SU-DHL-6 (cell line): ENCODE data around the gene PRRC1.
"Not testable (repeated sequence)": the region's sequence is repeated elsewhere in the genome, so short reads cannot be mapped to it uniquely, and the experiment has no call there.

ENCODE experiments used
- H2AFZ ChIP-seq: fragments of 200-600 bp; sonication (generic); 2 replicates; pipeline ENCODE4 v1.6.1; 2014; ENCODE audit warnings: low read depth, mild to moderate bottlenecking, moderate library complexity, mixed read lengths, antibody characterized with exemption, low read length; ENCODE audit not compliant: severe bottlenecking
- H3F3A ChIP-seq: fragments of 200-600 bp; shearing (Covaris generic); 2 replicates; pipeline ENCODE4 v1.6.0; 2016; ENCODE audit warnings: antibody characterized with exemption, mild to moderate bottlenecking; ENCODE audit not compliant: insufficient read depth
- H3K27ac ChIP-seq: fragments of 200-600 bp; sonication (generic); 2 replicates; pipeline ENCODE4 v1.5.1; 2016; ENCODE audit warnings: low read depth, mild to moderate bottlenecking, low read length, moderate library complexity, mixed read lengths
- H3K27me3 ChIP-seq: fragments of 200-600 bp; sonication (generic), shearing (Covaris generic); 2 replicates; pipeline ENCODE4 v1.6.0; 2014; ENCODE audit warnings: mild to moderate bottlenecking, low read length
- H3K36me3 ChIP-seq: fragments of 200-600 bp; sonication (generic); 2 replicates; pipeline ENCODE4 v1.6.1; 2014; ENCODE audit warnings: mild to moderate bottlenecking, low read length, mixed read lengths
- H3K4me2 ChIP-seq: fragments of 300-600, 200-600 bp; shearing (Covaris generic), sonication (generic); 2 replicates; pipeline ENCODE4 v1.6.0; 2014; ENCODE audit warnings: low read length, low read depth, mild to moderate bottlenecking; ENCODE audit not compliant: poor library complexity, severe bottlenecking
- H3K4me3 ChIP-seq: fragments of 200-600 bp; sonication (generic); 2 replicates; pipeline ENCODE4 v1.5.1; 2014; ENCODE audit warnings: antibody characterized with exemption, low read length, mild to moderate bottlenecking, mixed read lengths; ENCODE audit not compliant: insufficient read depth, poor library complexity, severe bottlenecking
- H3K79me2 ChIP-seq: fragments of 200-600 bp; sonication (generic); 2 replicates; pipeline ENCODE4 v1.6.1; 2014; ENCODE audit warnings: mild to moderate bottlenecking, low read length, moderate library complexity; ENCODE audit not compliant: insufficient read depth
- H3K9ac ChIP-seq: fragments of 200-600 bp; sonication (generic); 2 replicates; pipeline ENCODE4 v1.7.0; 2014; ENCODE audit warnings: mild to moderate bottlenecking, low read length
- H3K9me2 ChIP-seq: fragments of 200-600 bp; sonication (generic); replicated peaks from 2 replicates; pipeline ENCODE4 v1.6.1; 2014; ENCODE audit warnings: low read length; ENCODE audit not compliant: insufficient read depth
- H3K9me3 ChIP-seq: fragments of 200-600 bp; sonication (generic); 2 replicates; pipeline ENCODE4 v1.6.1; 2014; ENCODE audit warnings: low read length, mixed read lengths; ENCODE audit not compliant: insufficient read depth
- H4K20me1 ChIP-seq: fragments of 200-600 bp; sonication (generic); 2 replicates; pipeline ENCODE4 v1.6.1; 2014; ENCODE audit warnings: low read depth, mild to moderate bottlenecking, antibody characterized with exemption, low read length, moderate library complexity, mixed read lengths
- EZH2phosphoT487 ChIP-seq: fragments of 200-600 bp; sonication (generic), shearing (Covaris generic); conservative IDR thresholded peaks from 2 replicates; pipeline ENCODE4 v1.6.1; 2018; ENCODE audit warnings: mild to moderate bottlenecking, antibody characterized with exemption, low read length, moderate library complexity, mixed read lengths
- TF ChIP-seq, protein P1 (sequence below): fragments of 200-600 bp; sonication (generic); IDR thresholded peaks from one replicate; pipeline ENCODE4 v1.5.1; 2017; ENCODE audit warnings: antibody characterized with exemption, mild to moderate bottlenecking, low read length, moderate library complexity; ENCODE audit not compliant: insufficient read depth, poor library complexity, severe bottlenecking

Gene PRRC1

DNA sequence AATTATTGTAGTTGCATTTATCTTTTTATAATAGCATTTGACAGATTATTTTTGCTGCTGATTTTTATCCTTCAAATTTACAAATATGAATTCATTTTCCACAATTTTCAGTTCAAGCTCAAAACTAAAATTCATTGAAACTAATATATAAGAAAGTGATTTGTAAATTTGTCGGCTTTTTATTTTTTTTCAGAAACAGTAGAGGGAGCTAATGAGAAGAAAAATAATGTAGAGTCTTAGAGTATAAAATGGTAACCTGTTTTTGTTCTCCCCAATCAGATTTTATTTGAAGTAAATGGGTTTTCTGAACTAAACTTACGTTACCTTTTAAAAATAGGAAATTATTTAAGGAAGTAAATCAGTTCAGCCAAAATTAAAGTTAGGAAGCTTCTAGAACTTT is 19.2 kb downstream of the PRRC1 start:
- H2AFZ ChIP-seq: no peak overlapping the region
- no peak overlapping the region for H3K9ac ChIP-seq
- H3K4me3 ChIP-seq: no peak overlapping the region
- no peaks in the 10 kb centered on the region for H3K9me3 ChIP-seq
- H3K36me3 ChIP-seq: peaks cover 68% of the 10 kb centered on the region
- TF ChIP-seq EZH2phosphoT487: no peak
- TF ChIP-seq, protein P1, sequence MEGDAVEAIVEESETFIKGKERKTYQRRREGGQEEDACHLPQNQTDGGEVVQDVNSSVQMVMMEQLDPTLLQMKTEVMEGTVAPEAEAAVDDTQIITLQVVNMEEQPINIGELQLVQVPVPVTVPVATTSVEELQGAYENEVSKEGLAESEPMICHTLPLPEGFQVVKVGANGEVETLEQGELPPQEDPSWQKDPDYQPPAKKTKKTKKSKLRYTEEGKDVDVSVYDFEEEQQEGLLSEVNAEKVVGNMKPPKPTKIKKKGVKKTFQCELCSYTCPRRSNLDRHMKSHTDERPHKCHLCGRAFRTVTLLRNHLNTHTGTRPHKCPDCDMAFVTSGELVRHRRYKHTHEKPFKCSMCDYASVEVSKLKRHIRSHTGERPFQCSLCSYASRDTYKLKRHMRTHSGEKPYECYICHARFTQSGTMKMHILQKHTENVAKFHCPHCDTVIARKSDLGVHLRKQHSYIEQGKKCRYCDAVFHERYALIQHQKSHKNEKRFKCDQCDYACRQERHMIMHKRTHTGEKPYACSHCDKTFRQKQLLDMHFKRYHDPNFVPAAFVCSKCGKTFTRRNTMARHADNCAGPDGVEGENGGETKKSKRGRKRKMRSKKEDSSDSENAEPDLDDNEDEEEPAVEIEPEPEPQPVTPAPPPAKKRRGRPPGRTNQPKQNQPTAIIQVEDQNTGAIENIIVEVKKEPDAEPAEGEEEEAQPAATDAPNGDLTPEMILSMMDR: peak; percentile 46
- H3K27me3 ChIP-seq: no peaks in the 10 kb centered on the region
- H3F3A ChIP-seq: peaks cover 3% of the 10 kb centered on the region; the same call in 1 of the 2 replicates
- no peaks in the 10 kb centered on the region for H4K20me1 ChIP-seq
- H3K9me2 ChIP-seq: no peaks in the 10 kb centered on the region
- no peak overlapping the region for H3K4me2 ChIP-seq
- no peaks in the 10 kb centered on the region for H3K79me2 ChIP-seq
- no peak overlapping the region for H3K27ac ChIP-seq

- not testable (repeated sequence) for H3K27me3 ChIP-seq, H3K27ac ChIP-seq, H3K9me3 ChIP-seq, H3F3A ChIP-seq, H3K4me2 ChIP-seq, H3K9me2 ChIP-seq, H3K4me3 ChIP-seq, H2AFZ ChIP-seq, H3K79me2 ChIP-seq, H4K20me1 ChIP-seq, H3K9ac ChIP-seq
- peaks cover 45% of the 10 kb centered on the region for H3K36me3 ChIP-seq
Observed at GRCh38 chr5:127540553-127540952, 23.1 kb downstream of the PRRC1 start.

DNA sequence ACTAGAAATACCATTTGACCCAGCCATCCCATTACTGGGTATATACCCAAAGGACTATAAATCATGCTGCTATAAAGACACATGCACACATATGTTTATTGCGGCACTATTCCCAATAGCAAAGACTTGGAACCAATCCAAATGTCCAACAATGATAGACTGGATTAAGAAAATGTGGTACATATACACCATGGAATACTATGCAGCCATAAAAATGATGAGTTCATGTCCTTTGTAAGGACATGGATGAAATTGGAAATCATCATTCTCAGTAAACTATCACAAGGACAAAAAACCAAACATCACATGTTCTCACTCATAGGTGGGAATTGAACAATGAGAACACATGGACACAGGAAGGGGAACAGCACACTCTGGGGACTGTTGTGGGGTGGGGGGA is 27.8 kb downstream of the PRRC1 start:
- not testable (repeated sequence) for H3K79me2 ChIP-seq, H3F3A ChIP-seq

GRCh38 chr5:127549551-127549950 is 32.1 kb downstream of the PRRC1 start:
- Histone ChIP-seq H3K27ac (no peak overlapping the region), H3K36me3 (peaks cover 27% of the 10 kb centered on the region), H3K9me3 (no peaks in the 10 kb centered on the region), H3K4me3 (no peak overlapping the region), H3F3A (no peaks in the 10 kb centered on the region), H3K9ac (no peak overlapping the region), H3K4me2 (no peak overlapping the region), H3K27me3 (no peaks in the 10 kb centered on the region), H2AFZ (no peak overlapping the region), H3K9me2 (no peaks in the 10 kb centered on the region), H4K20me1 (no peaks in the 10 kb centered on the region; the same call in 1 of the 2 replicates), H3K79me2 (no peaks in the 10 kb centered on the region)
- no peak for TF ChIP-seq EZH2phosphoT487
- TF ChIP-seq, protein P1: no peak

More for the DNA sequence above, 27.8 kb downstream of the PRRC1 start:
- not testable (repeated sequence) for H3K27me3 ChIP-seq, H3K27ac ChIP-seq, H4K20me1 ChIP-seq, H3K9ac ChIP-seq, H3K4me2 ChIP-seq, H3K9me3 ChIP-seq, H3K9me2 ChIP-seq, H3K4me3 ChIP-seq, H2AFZ ChIP-seq
- H3K36me3 ChIP-seq: peaks cover 20% of the 10 kb centered on the region; the same call in 1 of the 2 replicates
